WTC11 (cell line): ENCODE data around the gene LNX2. TPM values are rescaled to one million over a fixed set of nuclear protein-coding genes. Genes with fewer than 3 reads are reported as not detected.

ENCODE experiments used
- ATAC-seq: fragments of 200-7000 bp; cut with Tn5 transposase; 2 replicates; pipeline ENCODE4 v1.10.0; 2021; ENCODE audit warnings: mild to moderate bottlenecking, moderate library complexity
- CTCF ChIA-PET: fragments of 300-600 bp; sonication (Branson Sonifier 250); formaldehyde crosslinking; loops from one replicate; lab custom pipeline; 2021; ENCODE audit warnings: antibody characterized with exemption; lab: Charles Lee
- POLR2A ChIA-PET: fragments of 350-600 bp; sonication (Branson Sonifier 250); formaldehyde crosslinking; loops from one replicate; lab custom pipeline; 2021; ENCODE audit warnings: antibody characterized with exemption; lab: Charles Lee
- DNase-seq: peaks from one replicate; pipeline ENCODE4 v3.0.0; 2021; ENCODE audit warnings: low spot score
- H3K27ac Mint-ChIP-seq: 2 replicates; pipeline ENCODE4 v1.8.0; 2021; ENCODE audit warnings: mixed read lengths
- H3K27me3 Mint-ChIP-seq: 2 replicates; pipeline ENCODE4 v1.8.0; 2021; ENCODE audit warnings: low read depth, mild to moderate bottlenecking, moderate library complexity, mixed read lengths
- H3K36me3 Mint-ChIP-seq: 2 replicates; pipeline ENCODE4 v1.8.0; 2021; ENCODE audit warnings: mixed read lengths
- H3K4me1 Mint-ChIP-seq: 2 replicates; pipeline ENCODE4 v1.8.0; 2022; ENCODE audit warnings: mixed read lengths
- H3K4me3 Mint-ChIP-seq: 2 replicates; pipeline ENCODE4 v1.8.0; 2021; ENCODE audit warnings: mild to moderate bottlenecking, moderate library complexity, mixed read lengths
- H3K9me3 Mint-ChIP-seq: 2 replicates; pipeline ENCODE4 v1.8.0; 2021; ENCODE audit warnings: mixed read lengths
- CDX4 ChIP-seq: fragments of 250-450 bp; sonication (Bioruptor Pico); IDR thresholded peaks from 2 replicates; pipeline ENCODE4 v1.9.0; 2021; ENCODE audit warnings: moderate library complexity, mild to moderate bottlenecking, inconsistent platforms, borderline replicate concordance
- GABPB1 ChIP-seq: sonication (generic); formaldehyde crosslinking; IDR thresholded peaks from 2 replicates; pipeline ENCODE4 v1.8.1; 2023; ENCODE audit warnings: mild to moderate bottlenecking, missing genetic modification reagents
- MXD4 ChIP-seq: fragments of 250-450 bp; sonication (Bioruptor Pico); IDR thresholded peaks from 2 replicates; pipeline ENCODE4 v1.8.0; 2021; ENCODE audit warnings: mild to moderate bottlenecking, moderate library complexity, borderline replicate concordance
- NR1H2 ChIP-seq: sonication (generic); formaldehyde crosslinking; IDR thresholded peaks from 2 replicates; pipeline ENCODE4 v1.9.0; 2021; ENCODE audit warnings: mild to moderate bottlenecking, moderate library complexity, missing genetic modification reagents
- NR3C1 ChIP-seq: sonication (generic); formaldehyde crosslinking; conservative IDR thresholded peaks from 2 replicates; pipeline ENCODE4 v1.8.1; 2023; ENCODE audit warnings: low read depth, mild to moderate bottlenecking, missing genetic modification reagents
- OVOL2 ChIP-seq: fragments of 250-450 bp; sonication (Bioruptor Pico); IDR thresholded peaks from 2 replicates; pipeline ENCODE4 v1.9.0; 2021; ENCODE audit warnings: mild to moderate bottlenecking, borderline replicate concordance
- PRDM15 ChIP-seq: sonication (generic); formaldehyde crosslinking; IDR thresholded peaks from 2 replicates; pipeline ENCODE4 v1.8.0; 2022; ENCODE audit warnings: missing genetic modification reagents
- PREB ChIP-seq: sonication (generic); formaldehyde crosslinking; IDR thresholded peaks from 2 replicates; pipeline ENCODE4 v1.8.1; 2022; ENCODE audit warnings: mild to moderate bottlenecking, missing genetic modification reagents, moderate library complexity, borderline replicate concordance
- PRRX2 ChIP-seq: fragments of 250-450 bp; sonication (Bioruptor Pico); IDR thresholded peaks from 2 replicates; pipeline ENCODE4 v1.8.0; 2021; ENCODE audit warnings: mild to moderate bottlenecking
- SMAD4 ChIP-seq: sonication (generic); formaldehyde crosslinking; IDR thresholded peaks from 2 replicates; pipeline ENCODE4 v1.8.0; 2022; ENCODE audit warnings: mild to moderate bottlenecking, missing genetic modification reagents
- TCF7 ChIP-seq: sonication (generic); formaldehyde crosslinking; IDR thresholded peaks from 2 replicates; pipeline ENCODE4 v1.8.0; 2022; ENCODE audit warnings: mild to moderate bottlenecking, low read depth, missing genetic modification reagents, moderate library complexity
- TEAD1 ChIP-seq: sonication (generic); formaldehyde crosslinking; IDR thresholded peaks from 2 replicates; pipeline ENCODE4 v1.8.0; 2022; ENCODE audit warnings: mild to moderate bottlenecking, missing genetic modification reagents
- ZNF219 ChIP-seq: sonication (generic); formaldehyde crosslinking; IDR thresholded peaks from 2 replicates; pipeline ENCODE4 v1.8.0; 2023; ENCODE audit warnings: missing genetic modification reagents, mild to moderate bottlenecking, borderline replicate concordance
- ZNF423 ChIP-seq: fragments of 250-450 bp; sonication (Bioruptor Pico); IDR thresholded peaks from 2 replicates; pipeline ENCODE4 v2.1.2; 2022; ENCODE audit warnings: mild to moderate bottlenecking, moderate library complexity
- ZNF425 ChIP-seq: fragments of 250-450 bp; sonication (Bioruptor Pico); conservative IDR thresholded peaks from 2 replicates; pipeline ENCODE4 v1.9.0; 2021; ENCODE audit warnings: mild to moderate bottlenecking
- ZNF512 ChIP-seq: sonication (generic); formaldehyde crosslinking; IDR thresholded peaks from 2 replicates; pipeline ENCODE4 v1.8.1; 2022; ENCODE audit warnings: missing genetic modification reagents, borderline replicate concordance
- total RNA-seq: library from RNA; stranded (reverse); gene quantifications from 3 replicates; pipeline ENCODE4 v1.2.3, GENCODE V29; 2021
- TF ChIP-seq, protein P1 (sequence below): sonication (generic); formaldehyde crosslinking; IDR thresholded peaks from 2 replicates; pipeline ENCODE4 v1.8.0; 2023; ENCODE audit warnings: missing genetic modification reagents
- TF ChIP-seq, protein P2 (sequence below): fragments of 250-450 bp; sonication (Bioruptor Pico); IDR thresholded peaks from 2 replicates; pipeline ENCODE4 v1.9.0; 2021; ENCODE audit warnings: mild to moderate bottlenecking
- TF ChIP-seq, protein P3 (sequence below): sonication (generic); formaldehyde crosslinking; IDR thresholded peaks from 2 replicates; pipeline ENCODE4 v1.8.1; 2022; ENCODE audit warnings: low read depth, mild to moderate bottlenecking, moderate library complexity, missing genetic modification reagents, borderline replicate concordance

LNX2 gene
- total RNA-seq, 1 experiment from 2014 or later, result 10.1 TPM

DNA sequence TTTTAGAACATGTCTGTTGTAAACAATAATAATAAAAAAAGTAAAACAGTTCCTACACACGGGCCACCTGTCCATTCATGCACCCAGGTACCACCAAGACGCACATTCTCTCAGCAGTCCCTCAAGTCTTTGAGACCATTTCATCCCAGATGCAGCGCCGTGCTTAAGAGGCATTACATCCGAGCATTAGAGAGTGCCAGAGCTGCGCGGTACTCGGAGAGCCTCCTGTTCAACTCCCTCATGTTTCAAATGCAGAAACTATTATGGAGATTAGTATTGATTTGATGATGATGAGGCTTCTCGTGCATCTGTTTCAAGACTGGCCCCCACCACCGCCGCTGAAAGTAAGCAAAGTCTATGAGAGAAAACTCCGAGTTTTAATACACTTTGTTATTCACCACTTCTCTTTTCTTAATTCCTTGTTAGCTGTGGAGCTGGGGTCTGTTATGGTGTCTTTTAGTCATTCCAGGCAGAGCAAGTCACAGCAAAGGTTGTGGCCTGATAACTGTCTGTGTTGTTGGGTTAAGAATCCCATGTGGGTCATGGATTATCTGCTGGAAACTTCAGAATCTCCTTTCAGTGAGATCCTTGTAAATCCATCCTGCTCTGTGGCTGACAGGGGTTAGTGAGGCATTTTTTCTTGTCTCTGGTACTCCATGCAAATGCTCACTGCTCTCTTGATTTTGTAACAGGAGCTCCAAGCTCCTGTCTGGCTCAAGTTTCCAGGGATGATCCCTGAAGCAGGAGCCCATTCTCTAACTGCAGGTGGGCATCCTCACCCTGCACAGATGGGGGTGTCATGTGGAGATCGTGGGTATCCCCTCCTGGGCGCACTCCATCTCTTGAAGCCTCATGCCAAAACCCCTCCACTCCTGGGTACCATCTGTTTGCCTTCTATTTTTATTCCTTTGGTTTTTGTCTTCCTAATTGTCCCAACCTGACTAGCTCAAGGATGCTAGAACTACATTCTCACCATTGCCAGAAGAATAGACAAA is 95.1 kb downstream of the LNX2 start (continued):
- TF ChIP-seq ZNF423 (no peak), ZNF219 (CRISPR knock-in tag) (no peak), NR3C1 (CRISPR knock-in tag) (no peak), CDX4 (CRISPR knock-in tag) (no peak)
- TF ChIP-seq, protein P1, sequence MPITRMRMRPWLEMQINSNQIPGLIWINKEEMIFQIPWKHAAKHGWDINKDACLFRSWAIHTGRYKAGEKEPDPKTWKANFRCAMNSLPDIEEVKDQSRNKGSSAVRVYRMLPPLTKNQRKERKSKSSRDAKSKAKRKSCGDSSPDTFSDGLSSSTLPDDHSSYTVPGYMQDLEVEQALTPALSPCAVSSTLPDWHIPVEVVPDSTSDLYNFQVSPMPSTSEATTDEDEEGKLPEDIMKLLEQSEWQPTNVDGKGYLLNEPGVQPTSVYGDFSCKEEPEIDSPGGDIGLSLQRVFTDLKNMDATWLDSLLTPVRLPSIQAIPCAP (CRISPR knock-in tag), result no peak
- TF ChIP-seq, protein P2, sequence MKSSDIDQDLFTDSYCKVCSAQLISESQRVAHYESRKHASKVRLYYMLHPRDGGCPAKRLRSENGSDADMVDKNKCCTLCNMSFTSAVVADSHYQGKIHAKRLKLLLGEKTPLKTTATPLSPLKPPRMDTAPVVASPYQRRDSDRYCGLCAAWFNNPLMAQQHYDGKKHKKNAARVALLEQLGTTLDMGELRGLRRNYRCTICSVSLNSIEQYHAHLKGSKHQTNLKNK, result no peak

DNA sequence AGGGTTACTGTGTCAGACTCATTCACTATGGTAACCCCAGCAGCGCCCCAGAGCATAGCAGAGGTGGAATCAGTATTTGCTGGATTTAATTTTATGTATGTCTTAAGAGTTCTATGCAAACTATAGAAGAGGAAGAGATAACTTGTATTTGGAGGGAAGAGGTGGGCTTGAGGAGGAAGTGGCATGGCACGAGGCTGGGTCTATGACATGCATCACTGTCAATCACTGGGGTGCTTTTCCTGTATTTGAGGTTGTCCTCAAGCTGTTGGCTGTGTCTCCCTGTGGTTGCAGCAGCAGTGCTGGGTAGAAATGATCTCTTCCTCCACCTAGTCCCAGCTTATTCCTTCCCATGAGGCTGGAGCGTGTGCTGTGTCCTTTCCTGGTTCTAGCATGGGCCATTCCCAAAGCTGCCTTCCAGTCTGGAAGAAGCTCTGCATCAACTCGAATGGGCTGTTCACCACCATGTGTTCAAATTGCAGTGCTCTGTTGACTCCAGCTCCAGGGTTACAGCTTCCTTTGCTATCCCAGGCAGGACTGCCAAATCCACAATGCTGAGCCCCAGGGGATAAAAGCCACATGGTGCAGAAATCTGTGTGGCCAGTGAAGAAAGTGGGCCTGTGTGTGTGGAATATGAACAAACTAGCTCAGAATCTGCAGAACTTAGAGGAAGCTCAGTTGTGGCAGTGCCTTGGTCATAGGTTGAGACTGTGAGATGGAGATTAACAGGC is 96.8 kb downstream of the LNX2 start:
- H3K4me3 Mint-ChIP-seq, result no peak overlapping the region
- POLR2A ChIA-PET, result no interaction called here
- H3K36me3 Mint-ChIP-seq, result peaks cover 5% of the 10 kb centered on the region
- no peak overlapping the region for H3K27ac Mint-ChIP-seq
- no peaks in the 10 kb centered on the region for H3K4me1 Mint-ChIP-seq
- CTCF ChIA-PET, result interaction anchor here (1.4 kb wide), 1 partner anchor 10 kb away, joined by 6 read pairs; no protein-coding TSS in a partner anchor
- ATAC-seq, result no peak
- no peak for DNase-seq
- peaks cover 12% of the 10 kb centered on the region for H3K9me3 Mint-ChIP-seq
- no peaks in the 10 kb centered on the region for H3K27me3 Mint-ChIP-seq
- TF ChIP-seq, protein P2, result no peak
- TF ChIP-seq MXD4 (CRISPR knock-in tag) (no peak), TCF7 (CRISPR knock-in tag) (no peak), PRDM15 (CRISPR knock-in tag) (no peak), SMAD4 (CRISPR knock-in tag) (no peak), PRRX2 (CRISPR knock-in tag) (no peak), NR1H2 (CRISPR knock-in tag) (no peak), OVOL2 (CRISPR knock-in tag) (no peak), GABPB1 (CRISPR knock-in tag) (no peak), PREB (CRISPR knock-in tag) (no peak), ZNF512 (no peak), NR3C1 (CRISPR knock-in tag) (no peak), TEAD1 (CRISPR knock-in tag) (no peak), ZNF425 (CRISPR knock-in tag) (no peak), ZNF219 (CRISPR knock-in tag) (no peak)
- TF ChIP-seq, protein P3, sequence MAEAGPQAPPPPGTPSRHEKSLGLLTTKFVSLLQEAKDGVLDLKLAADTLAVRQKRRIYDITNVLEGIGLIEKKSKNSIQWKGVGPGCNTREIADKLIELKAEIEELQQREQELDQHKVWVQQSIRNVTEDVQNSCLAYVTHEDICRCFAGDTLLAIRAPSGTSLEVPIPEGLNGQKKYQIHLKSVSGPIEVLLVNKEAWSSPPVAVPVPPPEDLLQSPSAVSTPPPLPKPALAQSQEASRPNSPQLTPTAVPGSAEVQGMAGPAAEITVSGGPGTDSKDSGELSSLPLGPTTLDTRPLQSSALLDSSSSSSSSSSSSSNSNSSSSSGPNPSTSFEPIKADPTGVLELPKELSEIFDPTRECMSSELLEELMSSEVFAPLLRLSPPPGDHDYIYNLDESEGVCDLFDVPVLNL (CRISPR knock-in tag), result no peak
